Activated CD4-positive, alpha-beta memory T cell treated with anti-CD3 and anti-CD28 coated beads for 36 hours (primary cell): Measurements from ENCODE around the gene AFAP1. TPM values are rescaled to one million over a fixed set of nuclear protein-coding genes. Genes with fewer than 3 reads are reported as not detected.

Experiments
- CTCF ChIA-PET: fragments of 350-600 bp; sonication (Branson Sonifier 250); formaldehyde crosslinking; loops from one replicate; lab custom pipeline; 2021; ENCODE audit warnings: antibody characterized with exemption, inconsistent platforms; lab: Charles Lee
- POLR2A ChIA-PET: fragments of 350-600 bp; sonication (Branson Sonifier 250); formaldehyde crosslinking; loops from one replicate; lab custom pipeline; 2021; ENCODE audit warnings: antibody characterized with exemption; lab: Charles Lee
- DNase-seq: peaks from one replicate; pipeline ENCODE4 v3.0.0-alpha.2; 2020
- H3K27ac Mint-ChIP-seq: one replicate; pipeline ENCODE4 v1.8.0; 2021; ENCODE audit warnings: mixed read lengths
- H3K27me3 Mint-ChIP-seq: one replicate; pipeline ENCODE4 v1.8.0; 2021; ENCODE audit warnings: mixed read lengths
- H3K36me3 Mint-ChIP-seq: one replicate; pipeline ENCODE4 v1.8.0; 2021; ENCODE audit warnings: mixed read lengths
- H3K4me1 Mint-ChIP-seq: one replicate; pipeline ENCODE4 v1.8.0; 2021; ENCODE audit warnings: low read depth, mixed read lengths
- H3K4me3 Mint-ChIP-seq: one replicate; pipeline ENCODE4 v1.8.0; 2021; ENCODE audit warnings: mild to moderate bottlenecking, mixed read lengths
- H3K9me3 Mint-ChIP-seq: one replicate; pipeline ENCODE4 v1.8.0; 2021; ENCODE audit warnings: mixed read lengths
- intact Hi-C: fragments of 100-400 bp; cut with micrococcal nuclease; formaldehyde crosslinking; loops from one replicate; pipeline ENCODE4 v1.15.1; 2023
- total RNA-seq, 2 experiments: library from RNA; stranded (reverse); gene quantifications; one replicate each; pipeline ENCODE4 v1.2.3, GENCODE V29; 2021

AFAP1 gene
- total RNA-seq, 2 experiments from 2014 or later: 37.7 to 38.4 TPM

DNA sequence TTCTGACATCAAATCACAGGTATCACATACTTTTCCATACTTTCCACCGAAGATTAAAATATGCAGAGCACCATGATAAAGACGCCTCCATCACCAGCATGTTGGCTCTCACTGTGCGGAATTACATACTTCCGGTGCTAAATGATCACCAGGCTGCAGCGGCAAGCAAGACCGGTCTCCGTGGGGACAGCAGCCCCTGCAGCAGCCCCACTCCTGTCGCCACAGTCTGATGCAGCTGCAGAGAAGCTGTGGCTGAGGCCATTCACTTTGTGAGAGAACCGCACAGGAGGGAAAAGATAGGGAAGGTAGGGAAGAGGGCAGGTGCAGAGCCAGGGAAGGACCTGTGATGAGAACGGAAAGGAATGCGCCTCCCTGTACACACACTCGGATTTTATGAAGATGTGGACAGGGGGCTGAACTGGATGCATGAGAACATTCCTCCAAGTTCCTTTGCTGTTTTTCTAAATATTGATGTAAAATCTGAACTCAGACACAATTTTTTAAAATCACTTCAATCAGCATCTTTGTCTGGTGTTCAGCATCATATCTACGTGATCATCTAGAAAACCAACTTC lies 38.3 kb downstream of the AFAP1 start:
- Mint-ChIP-seq H3K27me3 (no peaks in the 10 kb centered on the region), H3K9me3 (no peaks in the 10 kb centered on the region), H3K4me1 (peaks cover 42% of the 10 kb centered on the region), H3K36me3 (no peaks in the 10 kb centered on the region), H3K27ac (no peak overlapping the region), H3K4me3 (no peak overlapping the region)
- POLR2A ChIA-PET: no interaction called here
- intact Hi-C loops: no loop called here
- DNase-seq: no peak
- CTCF ChIA-PET: no interaction called here

GRCh38 chr4:7900334-7900909 lies 39.2 kb downstream of the AFAP1 start:
- Mint-ChIP-seq H3K4me1 (peaks cover 42% of the 10 kb centered on the region), H3K9me3 (no peaks in the 10 kb centered on the region), H3K27me3 (no peaks in the 10 kb centered on the region), H3K36me3 (no peaks in the 10 kb centered on the region), H3K27ac (no peak overlapping the region), H3K4me3 (no peak overlapping the region)
- ChIA-PET POLR2A (no interaction called here), CTCF (no interaction called here)
- no peak for DNase-seq
- intact Hi-C loops: no loop called here

- Mint-ChIP-seq H3K27me3 (no peaks in the 10 kb centered on the region), H3K27ac (no peak overlapping the region), H3K9me3 (no peaks in the 10 kb centered on the region), H3K36me3 (no peaks in the 10 kb centered on the region), H3K4me3 (no peak overlapping the region), H3K4me1 (peaks cover 46% of the 10 kb centered on the region)
- CTCF ChIA-PET: no interaction called here
- DNase-seq: no peak
- intact Hi-C loops: no loop called here
- POLR2A ChIA-PET: no interaction called here
These were observed 40.3 kb downstream of the AFAP1 start for GRCh38 chr4:7899184-7899869.

DNA sequence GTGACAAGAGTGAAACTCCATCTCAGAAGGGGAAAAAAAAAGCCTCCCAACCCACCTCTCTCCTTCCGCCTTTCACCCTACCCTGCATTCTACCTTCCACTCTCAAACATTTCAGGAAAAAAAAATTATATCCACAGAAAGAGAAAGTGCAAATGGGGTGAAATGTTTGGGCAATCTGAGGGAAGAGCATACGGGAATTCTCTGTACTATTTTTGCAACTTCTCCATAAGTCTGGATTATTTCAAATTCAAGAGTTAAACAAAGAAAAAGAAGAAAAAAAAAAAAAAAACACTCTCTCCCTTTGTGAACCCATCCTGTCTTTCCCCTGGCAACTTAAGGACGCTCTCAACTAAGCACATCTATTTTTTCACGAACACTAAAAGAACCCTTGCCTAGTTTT lies 41.3 kb downstream of the AFAP1 start:
- ChIA-PET CTCF (no interaction called here), POLR2A (no interaction called here)

DNA sequence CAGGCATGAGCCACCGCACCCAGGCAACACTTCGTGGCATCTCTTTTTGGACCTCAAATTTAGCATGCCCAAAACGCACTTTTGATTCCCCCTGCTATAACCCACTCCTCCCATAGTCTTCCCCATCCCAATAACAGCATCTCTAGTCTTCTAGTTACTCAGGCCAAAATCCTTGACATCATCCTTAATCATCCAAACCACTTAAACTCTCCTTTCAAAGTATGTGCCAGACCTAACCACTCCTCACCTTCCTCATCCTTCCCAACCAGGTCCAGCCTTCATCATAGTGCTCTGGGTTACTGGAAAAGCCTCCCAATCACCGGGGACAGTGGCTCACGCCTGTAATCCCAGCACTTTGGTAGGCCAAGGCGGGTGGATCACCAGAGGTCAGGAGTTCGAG lies 41.9 kb downstream of the AFAP1 start:
- ChIA-PET CTCF (no interaction called here), POLR2A (no interaction called here)
- Mint-ChIP-seq H3K27me3 (no peaks in the 10 kb centered on the region), H3K27ac (no peak overlapping the region), H3K9me3 (no peaks in the 10 kb centered on the region), H3K36me3 (no peaks in the 10 kb centered on the region), H3K4me3 (no peak overlapping the region), H3K4me1 (peaks cover 41% of the 10 kb centered on the region)
- intact Hi-C loops: no loop called here
- DNase-seq: no peak

More for the DNA sequence above, 41.3 kb downstream of the AFAP1 start:
- Mint-ChIP-seq H3K36me3 (no peaks in the 10 kb centered on the region), H3K4me3 (no peak overlapping the region), H3K4me1 (peaks cover 45% of the 10 kb centered on the region), H3K9me3 (no peaks in the 10 kb centered on the region), H3K27me3 (no peaks in the 10 kb centered on the region), H3K27ac (no peak overlapping the region)
- intact Hi-C loops: no loop called here
- no peak for DNase-seq

DNA sequence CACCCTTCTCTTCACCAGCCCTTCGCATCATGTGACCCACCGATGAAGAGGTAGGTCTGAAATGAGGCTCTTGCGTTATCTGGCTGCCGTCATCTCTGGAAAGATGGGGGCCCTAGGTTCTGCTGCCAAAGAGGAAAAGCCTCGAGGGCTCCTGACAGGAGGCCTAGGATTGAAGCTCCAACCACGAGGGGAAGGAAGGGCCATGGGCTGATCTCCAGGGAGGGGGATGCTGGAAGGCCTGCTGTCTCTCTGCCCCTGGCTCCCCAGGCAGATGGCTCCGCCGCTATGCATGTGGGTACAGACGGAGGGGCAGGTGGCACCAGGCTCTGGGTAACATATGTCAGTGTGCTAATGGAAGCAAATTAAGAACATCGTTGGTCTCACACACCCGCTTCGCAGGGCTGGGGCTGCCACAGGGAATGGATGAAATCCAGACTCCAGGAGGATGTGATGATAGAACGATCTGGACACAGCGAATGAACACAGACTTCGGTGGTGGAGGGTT lies 44.9 kb downstream of the AFAP1 start:
- Mint-ChIP-seq H3K4me1 (peaks cover 37% of the 10 kb centered on the region), H3K27ac (no peak overlapping the region), H3K27me3 (no peaks in the 10 kb centered on the region), H3K4me3 (no peak overlapping the region), H3K9me3 (peaks cover 4% of the 10 kb centered on the region), H3K36me3 (no peaks in the 10 kb centered on the region)
- CTCF ChIA-PET: interaction anchor here (0.9 kb wide), 1 partner anchor 92 kb away, joined by 3 read pairs; no protein-coding TSS in a partner anchor
- intact Hi-C loops: no loop called here
- POLR2A ChIA-PET: no interaction called here
- DNase-seq: no peak

GRCh38 chr4:7894098-7894676 lies 45.5 kb downstream of the AFAP1 start:
- peaks cover 37% of the 10 kb centered on the region for H3K4me1 Mint-ChIP-seq
- DNase-seq: no peak
- H3K36me3 Mint-ChIP-seq: no peaks in the 10 kb centered on the region
- H3K27ac Mint-ChIP-seq: no peak overlapping the region
- H3K27me3 Mint-ChIP-seq: no peaks in the 10 kb centered on the region
- intact Hi-C loops: no loop called here
- H3K9me3 Mint-ChIP-seq: peaks cover 4% of the 10 kb centered on the region
- ChIA-PET POLR2A (no interaction called here), CTCF (no interaction called here)
- H3K4me3 Mint-ChIP-seq: no peak overlapping the region

- Mint-ChIP-seq H3K27ac (no peak overlapping the region), H3K4me1 (peaks cover 35% of the 10 kb centered on the region), H3K27me3 (no peaks in the 10 kb centered on the region), H3K9me3 (peaks cover 6% of the 10 kb centered on the region), H3K36me3 (no peaks in the 10 kb centered on the region), H3K4me3 (no peak overlapping the region)
- DNase-seq: no peak
- intact Hi-C loops: no loop called here
- CTCF ChIA-PET: interaction anchor here (0.6 kb wide), 1 partner anchor 24 kb away, joined by 3 read pairs; no protein-coding TSS in a partner anchor
- POLR2A ChIA-PET: no interaction called here
These were observed 46.1 kb downstream of the AFAP1 start for GRCh38 chr4:7893539-7893938.

- no peak for DNase-seq
- POLR2A ChIA-PET: no interaction called here
- H3K4me1 Mint-ChIP-seq: peaks cover 31% of the 10 kb centered on the region
- no peaks in the 10 kb centered on the region for H3K27me3 Mint-ChIP-seq
- H3K9me3 Mint-ChIP-seq: peaks cover 11% of the 10 kb centered on the region
- intact Hi-C loops: no loop called here
- CTCF ChIA-PET: no interaction called here
- no peak overlapping the region for H3K27ac Mint-ChIP-seq
- H3K36me3 Mint-ChIP-seq: peaks cover 4% of the 10 kb centered on the region
- no peak overlapping the region for H3K4me3 Mint-ChIP-seq
These were observed 47.2 kb downstream of the AFAP1 start for GRCh38 chr4:7892212-7893019.

GRCh38 chr4:7890635-7891393 lies 48.8 kb downstream of the AFAP1 start:
- Mint-ChIP-seq H3K27me3 (no peaks in the 10 kb centered on the region), H3K4me1 (peaks cover 33% of the 10 kb centered on the region), H3K9me3 (peaks cover 11% of the 10 kb centered on the region), H3K36me3 (peaks cover 4% of the 10 kb centered on the region), H3K4me3 (no peak overlapping the region), H3K27ac (no peak overlapping the region)
- DNase-seq: no peak
- POLR2A ChIA-PET: no interaction called here
- CTCF ChIA-PET: no interaction called here
- intact Hi-C loops: no loop called here

- ChIA-PET CTCF (no interaction called here), POLR2A (no interaction called here)
- intact Hi-C loops: no loop called here
- H3K4me3 Mint-ChIP-seq: no peak overlapping the region
- peaks cover 11% of the 10 kb centered on the region for H3K9me3 Mint-ChIP-seq
- H3K4me1 Mint-ChIP-seq: peaks cover 38% of the 10 kb centered on the region
- H3K27me3 Mint-ChIP-seq: no peaks in the 10 kb centered on the region
- H3K36me3 Mint-ChIP-seq: peaks cover 4% of the 10 kb centered on the region
- no peak overlapping the region for H3K27ac Mint-ChIP-seq
- DNase-seq: no peak
These were observed 52.2 kb downstream of the AFAP1 start for GRCh38 chr4:7887436-7887835.
